Neural crest cell (in vitro differentiated cells): Measurements from ENCODE around the gene SCAND1. TPM values are rescaled to one million over a fixed set of nuclear protein-coding genes. Genes with fewer than 3 reads are reported as not detected.

ENCODE experiments used
- DNase-seq: peaks from one replicate; pipeline ENCODE4 v3.0.0; 2021; ENCODE audit warnings: low read depth, mixed read lengths, low spot score
- H3K27ac Mint-ChIP-seq: one replicate; pipeline ENCODE4 v1.8.0; 2021; ENCODE audit warnings: mild to moderate bottlenecking, mixed read lengths; ENCODE audit not compliant: unreplicated experiment
- H3K27me3 Mint-ChIP-seq: 2 replicates; pipeline ENCODE4 v1.8.0; 2021; ENCODE audit warnings: low read depth, mild to moderate bottlenecking, mixed read lengths
- H3K36me3 Mint-ChIP-seq: 2 replicates; pipeline ENCODE4 v1.8.0; 2021; ENCODE audit warnings: low read depth, mild to moderate bottlenecking, mixed read lengths
- H3K4me1 Mint-ChIP-seq: 2 replicates; pipeline ENCODE4 v1.8.0; 2021; ENCODE audit warnings: mixed read lengths
- H3K4me3 Mint-ChIP-seq: one replicate; pipeline ENCODE4 v1.8.0; 2021; ENCODE audit warnings: mild to moderate bottlenecking, mixed read lengths
- H3K9me3 Mint-ChIP-seq: 2 replicates; pipeline ENCODE4 v1.8.0; 2021; ENCODE audit warnings: mixed read lengths
- total RNA-seq: library from RNA; stranded (reverse); gene quantifications from 2 replicates; pipeline ENCODE4 v1.2.1, GENCODE V29; 2021
- TF ChIP-seq, protein P1 (sequence below): fragments of 200-600 bp; sonication (generic); conservative IDR thresholded peaks from 2 replicates; pipeline ENCODE4 v1.5.0; 2021; ENCODE audit warnings: antibody characterized with exemption, mild to moderate bottlenecking

SCAND1 gene
- total RNA-seq, 1 donor from 2014 or later = 82.1 TPM

DNA sequence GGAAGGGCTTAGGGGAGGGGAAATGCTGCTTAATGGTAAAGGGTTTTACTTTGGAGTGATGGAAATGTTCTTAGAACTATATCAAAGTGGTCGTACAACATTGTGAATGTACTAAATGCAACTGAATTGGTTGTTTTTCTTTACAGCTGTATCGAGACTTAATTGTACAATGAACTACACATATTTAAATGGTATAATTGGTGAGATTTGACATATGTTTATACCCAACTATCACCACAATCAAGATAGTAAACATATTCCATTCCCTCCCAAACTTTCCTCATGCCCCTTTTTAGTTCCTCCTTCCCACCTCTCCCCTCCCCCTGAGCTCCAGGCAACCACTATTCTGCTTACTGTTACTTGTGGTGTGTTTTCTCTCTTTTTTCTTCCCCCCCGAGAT is 44.0 kb downstream of the SCAND1 start:
- no peaks in the 10 kb centered on the region for H3K9me3 Mint-ChIP-seq
- no peaks in the 10 kb centered on the region for H3K4me1 Mint-ChIP-seq
- H3K4me3 Mint-ChIP-seq = no peak overlapping the region
- H3K36me3 Mint-ChIP-seq = peaks cover 7% of the 10 kb centered on the region
- peak overlapping the region; percentile 29 for H3K27ac Mint-ChIP-seq
- no peak for DNase-seq
- H3K27me3 Mint-ChIP-seq = no peaks in the 10 kb centered on the region
- TF ChIP-seq, protein P1, sequence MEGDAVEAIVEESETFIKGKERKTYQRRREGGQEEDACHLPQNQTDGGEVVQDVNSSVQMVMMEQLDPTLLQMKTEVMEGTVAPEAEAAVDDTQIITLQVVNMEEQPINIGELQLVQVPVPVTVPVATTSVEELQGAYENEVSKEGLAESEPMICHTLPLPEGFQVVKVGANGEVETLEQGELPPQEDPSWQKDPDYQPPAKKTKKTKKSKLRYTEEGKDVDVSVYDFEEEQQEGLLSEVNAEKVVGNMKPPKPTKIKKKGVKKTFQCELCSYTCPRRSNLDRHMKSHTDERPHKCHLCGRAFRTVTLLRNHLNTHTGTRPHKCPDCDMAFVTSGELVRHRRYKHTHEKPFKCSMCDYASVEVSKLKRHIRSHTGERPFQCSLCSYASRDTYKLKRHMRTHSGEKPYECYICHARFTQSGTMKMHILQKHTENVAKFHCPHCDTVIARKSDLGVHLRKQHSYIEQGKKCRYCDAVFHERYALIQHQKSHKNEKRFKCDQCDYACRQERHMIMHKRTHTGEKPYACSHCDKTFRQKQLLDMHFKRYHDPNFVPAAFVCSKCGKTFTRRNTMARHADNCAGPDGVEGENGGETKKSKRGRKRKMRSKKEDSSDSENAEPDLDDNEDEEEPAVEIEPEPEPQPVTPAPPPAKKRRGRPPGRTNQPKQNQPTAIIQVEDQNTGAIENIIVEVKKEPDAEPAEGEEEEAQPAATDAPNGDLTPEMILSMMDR = no peak

GRCh38 chr20:35909796-35910195 is 44.5 kb downstream of the SCAND1 start:
- Mint-ChIP-seq H3K4me1 (no peaks in the 10 kb centered on the region), H3K27me3 (no peaks in the 10 kb centered on the region), H3K27ac (no peak overlapping the region), H3K4me3 (no peak overlapping the region), H3K9me3 (no peaks in the 10 kb centered on the region), H3K36me3 (peaks cover 12% of the 10 kb centered on the region)
- TF ChIP-seq, protein P1 = no peak
- DNase-seq = no peak

DNA sequence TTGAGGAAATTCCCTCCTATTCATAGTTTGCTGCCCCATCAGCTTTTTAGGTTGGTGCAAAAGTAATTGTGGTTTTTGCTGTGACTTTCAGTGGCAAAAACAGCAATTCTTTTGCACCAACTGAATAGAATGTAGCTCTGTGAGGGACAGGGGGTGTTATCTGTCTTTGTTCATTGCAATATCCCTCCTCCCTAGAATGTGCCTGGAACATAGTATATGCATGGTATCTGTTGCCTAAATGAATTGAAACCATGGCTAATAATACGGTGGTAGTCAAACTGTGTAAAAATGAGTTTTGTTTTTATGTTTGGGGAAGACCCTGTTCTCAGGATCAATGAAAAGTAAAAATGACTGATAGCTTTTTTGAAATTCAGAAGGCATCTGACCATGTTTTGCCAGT is 45.1 kb downstream of the SCAND1 start:
- Mint-ChIP-seq H3K27ac (no peak overlapping the region), H3K4me1 (no peaks in the 10 kb centered on the region), H3K27me3 (no peaks in the 10 kb centered on the region), H3K36me3 (peaks cover 14% of the 10 kb centered on the region), H3K4me3 (no peak overlapping the region), H3K9me3 (no peaks in the 10 kb centered on the region)
- TF ChIP-seq, protein P1 = no peak
- DNase-seq = no peak

GRCh38 chr20:35908007-35908406 is 46.3 kb downstream of the SCAND1 start:
- Mint-ChIP-seq H3K27me3 (no peaks in the 10 kb centered on the region), H3K4me3 (no peak overlapping the region), H3K4me1 (no peaks in the 10 kb centered on the region), H3K36me3 (peaks cover 17% of the 10 kb centered on the region), H3K27ac (no peak overlapping the region), H3K9me3 (no peaks in the 10 kb centered on the region)
- TF ChIP-seq, protein P1 = no peak
- DNase-seq = no peak

DNA sequence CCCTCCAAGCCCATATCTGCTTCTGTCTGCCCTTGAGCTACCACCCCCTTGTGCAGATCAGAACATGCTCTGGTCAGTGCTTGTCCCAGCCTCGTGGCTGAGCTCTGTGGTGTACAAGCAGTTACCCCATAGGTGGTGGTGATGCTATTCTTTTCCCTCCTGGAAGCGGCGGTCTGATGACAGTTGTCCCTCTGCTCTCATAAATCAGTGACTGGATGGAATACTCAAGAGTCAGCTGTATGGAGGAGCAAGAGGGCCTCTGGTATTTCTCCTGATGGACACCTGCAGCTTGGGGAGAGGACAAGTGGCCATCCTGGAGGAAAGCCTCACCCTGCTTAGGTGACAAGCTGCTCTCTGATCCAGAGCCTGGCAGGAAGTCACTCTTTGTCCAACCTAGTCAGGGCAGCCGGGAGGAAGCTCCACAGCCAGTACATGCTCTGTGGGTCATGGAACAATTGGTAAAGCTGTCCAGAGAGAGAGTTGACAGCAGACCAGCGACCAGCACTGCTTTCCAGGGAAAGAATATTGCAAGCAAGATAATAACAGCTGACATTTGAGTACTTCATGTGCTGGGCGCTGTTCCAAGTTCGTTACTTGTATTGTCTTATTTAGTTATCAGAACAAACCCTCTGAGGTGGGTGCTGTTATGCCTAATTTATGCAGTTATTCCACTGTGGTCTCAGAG is 47.1 kb downstream of the SCAND1 start:
- peaks cover 17% of the 10 kb centered on the region for H3K36me3 Mint-ChIP-seq
- no peaks in the 10 kb centered on the region for H3K9me3 Mint-ChIP-seq
- no peak overlapping the region for H3K4me3 Mint-ChIP-seq
- no peak for DNase-seq
- TF ChIP-seq, protein P1 = no peak
- no peak overlapping the region for H3K27ac Mint-ChIP-seq
- H3K4me1 Mint-ChIP-seq = no peaks in the 10 kb centered on the region
- no peaks in the 10 kb centered on the region for H3K27me3 Mint-ChIP-seq
